GM18502 (cell line): ENCODE data around the gene ANLN.
"Not testable (repeated sequence)": the region's sequence is repeated elsewhere in the genome, so short reads cannot be mapped to it uniquely, and the experiment has no call there.

ENCODE experiments used
- ATAC-seq: cut with Tn5 transposase; IDR thresholded peaks from one replicate; pipeline ENCODE4 v1.9.1; 2021; ENCODE audit warnings: mild to moderate bottlenecking; ENCODE audit not compliant: unreplicated experiment, poor library complexity

ANLN gene

GRCh38 chr7:36370046-36370445, 19.6 kb upstream of the ANLN start:
- ATAC-seq: no peak

DNA sequence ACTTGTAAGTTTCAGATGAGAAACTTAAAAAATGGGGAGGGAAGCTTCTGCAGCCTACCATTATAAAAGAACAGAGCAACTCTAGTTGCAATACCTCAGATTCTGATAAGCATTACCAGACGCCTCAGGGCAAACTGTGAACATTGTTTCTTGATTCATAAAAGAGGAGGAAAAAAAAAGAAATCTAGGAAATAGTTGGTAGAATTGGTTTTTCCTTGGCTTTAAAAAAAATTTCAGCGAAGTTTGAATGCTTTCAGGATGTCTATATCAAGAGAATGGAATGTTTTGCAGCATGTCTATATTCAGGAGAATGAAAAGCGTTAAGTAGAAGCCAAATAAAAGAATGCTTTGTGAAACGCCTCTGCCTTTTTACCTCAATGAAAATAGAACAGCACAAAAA, 17.5 kb upstream of the ANLN start:
- ATAC-seq: no peak

- not testable (repeated sequence) for ATAC-seq
These were observed 11.1 kb upstream of the ANLN start for GRCh38 chr7:36378555-36378954.

GRCh38 chr7:36379831-36380504, 9.7 kb upstream of the ANLN start:
- no peak for ATAC-seq

DNA sequence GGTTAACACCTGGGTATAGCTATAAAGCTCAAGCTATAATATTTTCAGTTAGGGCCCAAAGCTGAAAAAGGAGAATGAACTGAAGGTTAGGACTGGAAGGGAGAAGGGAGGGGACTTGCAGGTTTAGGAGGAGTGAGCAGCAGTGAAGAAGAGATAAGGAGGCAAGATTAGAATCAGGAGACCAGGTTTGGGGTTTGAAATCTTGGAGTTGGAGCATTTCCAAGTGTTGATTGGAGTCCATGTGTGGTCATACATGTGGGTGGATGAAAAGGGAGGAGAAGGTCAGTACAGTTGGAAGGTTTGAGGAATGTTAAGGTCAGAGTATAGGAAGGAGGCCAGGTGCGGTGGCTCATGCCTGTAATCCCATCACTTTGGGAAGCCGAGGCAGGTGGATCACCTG, 8.6 kb upstream of the ANLN start:
- ATAC-seq: no peak

GRCh38 chr7:36383284-36383683, 6.4 kb upstream of the ANLN start:
- not testable (repeated sequence) for ATAC-seq

DNA sequence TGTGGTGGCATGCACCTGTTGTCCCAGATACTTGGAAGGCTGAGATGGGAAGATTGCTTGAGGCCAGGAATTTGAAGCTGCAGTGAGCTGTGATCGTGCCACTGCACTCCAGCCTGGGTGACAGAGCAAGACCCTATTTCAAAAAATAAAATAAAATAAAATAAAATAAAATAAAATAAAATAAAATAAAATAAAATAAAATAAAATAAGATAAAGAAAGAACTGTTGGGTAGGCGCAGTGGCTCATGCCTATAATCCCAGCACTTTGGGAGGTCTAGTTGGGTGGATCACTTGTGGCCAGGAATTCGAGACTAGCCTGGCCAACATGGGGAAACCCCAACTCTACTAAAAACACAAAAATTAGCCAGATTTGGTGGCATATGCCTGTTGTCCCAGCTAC, 4.0 kb upstream of the ANLN start:
- not testable (repeated sequence) for ATAC-seq

DNA sequence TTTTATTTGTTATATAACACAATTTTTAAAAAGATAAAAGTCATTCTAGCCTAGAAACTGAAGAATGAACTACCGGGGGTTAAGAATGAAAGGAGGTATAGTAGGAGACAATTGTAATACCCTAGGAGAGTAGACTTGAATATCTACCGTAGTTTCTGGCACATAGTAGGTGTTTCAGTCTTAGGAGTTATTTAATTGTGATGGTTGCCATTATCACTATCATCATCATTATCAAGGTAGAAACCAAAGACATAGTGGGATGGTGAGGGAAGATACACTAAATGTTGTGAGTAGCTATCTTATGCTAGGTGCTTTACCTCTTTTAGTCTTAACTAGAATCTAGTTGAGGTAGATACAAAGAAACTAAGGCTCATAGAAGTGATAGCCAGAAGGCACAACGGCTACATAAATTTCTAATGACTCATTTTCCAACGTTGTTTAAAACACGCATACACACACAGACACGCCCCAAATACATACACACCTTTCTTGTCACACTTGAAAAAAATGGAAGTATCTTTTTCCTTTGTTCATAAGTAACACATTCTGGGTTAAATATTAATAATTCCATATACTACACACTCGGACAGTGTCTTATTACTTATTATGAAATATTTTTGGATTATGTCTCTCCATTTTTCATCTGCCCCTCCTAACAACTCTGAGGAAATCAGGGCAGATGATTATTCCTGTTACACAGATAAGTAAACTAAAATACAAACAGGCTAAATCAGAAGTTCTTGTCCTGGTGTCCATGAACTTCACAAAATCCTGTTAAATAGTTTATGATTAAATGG, 2.0 kb upstream of the ANLN start:
- ATAC-seq: no peak

DNA sequence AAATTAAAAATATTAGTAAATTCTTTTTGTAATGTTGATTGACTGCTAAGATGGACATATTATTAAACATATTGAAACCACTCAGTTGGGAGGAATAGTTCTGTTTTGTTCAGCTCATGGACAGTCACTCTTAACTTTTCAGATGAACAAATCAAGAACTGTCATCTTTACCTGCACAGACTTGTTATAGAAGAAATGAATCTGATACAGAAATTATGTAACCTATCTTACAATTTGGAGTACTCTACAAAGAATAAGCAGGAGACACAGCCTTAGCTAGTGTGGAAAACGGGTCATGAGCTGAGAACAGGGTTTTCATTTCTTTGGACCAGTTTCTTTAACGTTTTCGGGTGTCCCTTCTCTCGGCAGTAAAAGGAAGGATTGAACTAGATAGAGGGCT, 1.2 kb upstream of the ANLN start:
- ATAC-seq: no peak

DNA sequence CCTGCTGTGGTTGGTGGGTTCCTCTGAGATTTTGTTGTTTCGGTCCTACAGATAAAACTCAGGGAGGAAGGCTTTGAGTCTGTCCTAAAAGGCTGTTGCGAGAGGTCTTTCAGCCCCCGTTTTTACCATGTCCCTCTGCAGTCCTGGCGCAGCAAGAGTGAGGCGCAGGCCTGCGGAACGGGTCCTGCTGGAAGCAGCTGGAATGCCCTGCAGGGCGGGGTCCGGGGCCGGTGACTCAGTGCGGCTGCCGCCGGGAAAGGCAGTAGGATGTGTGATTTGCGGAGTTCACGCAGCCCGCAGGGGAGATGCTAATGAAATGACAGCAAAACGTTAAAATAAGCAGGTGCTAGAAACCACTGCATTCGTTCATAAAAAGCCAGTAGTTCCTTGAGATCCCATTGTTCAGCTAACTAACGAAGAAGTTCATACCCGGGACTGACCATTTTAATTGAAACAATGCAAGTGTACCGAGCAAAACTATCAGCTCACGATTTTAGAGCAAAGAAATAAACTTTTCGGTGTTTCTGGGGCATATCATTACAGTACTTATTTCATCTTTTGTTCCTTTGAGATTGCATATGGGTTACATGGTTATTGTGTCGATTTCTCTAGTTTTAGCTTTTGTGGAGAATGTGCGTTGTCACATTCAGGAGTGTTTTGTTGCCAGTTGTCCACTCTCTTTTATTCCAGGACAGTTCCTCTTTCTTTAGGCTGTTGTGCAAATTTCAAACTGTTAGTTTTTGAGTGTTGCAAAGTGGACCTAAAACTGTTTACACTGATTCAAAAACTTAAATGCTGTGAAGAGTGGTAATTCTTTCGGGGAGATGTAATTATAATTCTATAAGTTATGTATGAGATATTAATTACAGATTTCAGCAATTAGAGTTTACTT, 783 bp downstream of the ANLN start:
- peak; percentile 27 for ATAC-seq

- ATAC-seq: peak; percentile 67
These were observed 2.0 kb downstream of the ANLN start for GRCh38 chr7:36391436-36392198.

DNA sequence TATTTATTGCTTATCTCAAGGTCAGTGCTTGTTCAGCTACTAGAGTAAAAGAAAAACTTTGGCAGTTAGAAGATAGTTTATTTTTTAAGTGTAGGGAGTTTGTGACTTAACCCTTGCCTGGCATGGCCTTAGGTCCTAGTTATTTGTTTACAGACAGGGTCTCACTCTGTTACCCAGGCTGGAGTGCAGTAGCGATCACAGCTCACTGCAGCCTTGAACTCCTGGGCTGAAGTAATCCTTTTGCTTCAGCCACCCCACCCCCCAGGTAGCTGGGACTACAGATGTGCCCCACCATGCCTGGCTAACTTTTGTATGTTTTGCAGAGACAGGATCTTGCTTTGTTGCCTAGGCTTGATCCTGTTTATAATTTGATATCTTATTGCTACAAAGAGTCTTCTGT, 4.2 kb downstream of the ANLN start:
- no peak for ATAC-seq

DNA sequence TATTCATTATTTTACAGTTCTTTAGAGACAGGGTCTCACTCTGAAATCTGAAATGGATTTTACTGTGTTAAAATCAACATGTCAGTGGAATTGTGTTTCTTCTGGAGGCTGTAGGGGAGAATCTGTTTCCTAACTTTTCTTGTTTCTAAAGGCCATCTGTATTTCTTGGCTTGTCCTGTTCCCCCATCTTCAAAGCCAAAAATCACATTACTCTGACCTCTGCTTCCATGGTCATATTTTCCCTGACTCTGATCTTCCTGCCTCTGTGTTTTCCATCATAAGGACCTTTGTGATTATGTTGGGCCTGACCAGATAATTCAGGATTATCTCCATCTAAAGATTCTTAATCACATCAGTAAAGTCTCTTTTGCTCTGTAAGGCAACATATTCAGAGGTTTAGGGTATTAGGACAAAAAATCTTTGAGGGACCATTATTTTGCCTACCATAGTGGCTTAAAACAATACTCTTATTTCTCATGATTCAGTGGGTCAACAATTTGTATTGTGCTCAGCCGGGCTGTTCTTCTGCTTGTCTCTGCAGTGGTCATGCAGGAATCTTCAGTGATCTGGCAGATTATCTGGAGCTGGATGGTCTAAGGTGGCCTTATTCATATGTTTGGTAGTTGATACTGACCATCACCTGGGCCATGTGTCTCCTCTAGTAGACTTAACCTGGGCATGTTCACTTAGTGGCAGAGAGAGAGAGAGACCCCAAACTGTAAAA, 5.7 kb downstream of the ANLN start:
- no peak for ATAC-seq

DNA sequence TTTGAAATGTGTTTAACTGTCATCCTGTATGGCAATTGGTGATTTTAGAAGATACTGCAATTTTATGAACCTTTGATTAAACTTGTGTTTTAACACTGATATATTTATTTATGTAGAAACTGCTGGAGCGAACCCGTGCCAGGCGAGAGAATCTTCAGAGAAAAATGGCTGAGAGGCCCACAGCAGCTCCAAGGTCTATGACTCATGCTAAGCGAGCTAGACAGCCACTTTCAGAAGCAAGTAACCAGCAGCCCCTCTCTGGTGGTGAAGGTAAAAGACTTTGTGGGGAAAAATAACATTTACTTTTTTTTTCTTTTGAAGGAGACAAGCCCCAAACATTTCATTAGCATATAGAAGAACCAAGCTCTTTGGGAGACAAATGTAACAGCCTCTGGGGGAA, 6.5 kb downstream of the ANLN start:
- ATAC-seq: no peak

DNA sequence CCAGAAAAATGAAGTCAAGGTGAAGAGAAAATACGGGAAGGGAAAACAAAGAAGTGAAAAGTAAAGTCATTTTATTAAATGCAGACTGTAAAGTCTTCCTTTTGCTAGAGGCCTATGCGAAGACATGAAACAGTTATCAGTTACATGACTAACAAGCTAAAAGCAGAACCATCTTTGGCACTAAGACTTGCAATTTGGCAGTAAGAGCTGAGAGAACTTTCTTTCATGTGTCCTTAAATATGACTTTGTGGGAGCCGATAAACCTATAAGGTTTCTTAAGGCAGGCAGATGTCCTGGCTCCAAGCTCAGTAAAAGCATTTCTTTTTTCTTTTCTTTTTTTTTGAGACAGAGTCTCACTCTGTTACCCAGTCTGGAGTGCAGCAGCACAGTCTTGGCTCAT, 10.4 kb downstream of the ANLN start:
- ATAC-seq: no peak

GRCh38 chr7:36400606-36401005, 10.9 kb downstream of the ANLN start:
- no peak for ATAC-seq

DNA sequence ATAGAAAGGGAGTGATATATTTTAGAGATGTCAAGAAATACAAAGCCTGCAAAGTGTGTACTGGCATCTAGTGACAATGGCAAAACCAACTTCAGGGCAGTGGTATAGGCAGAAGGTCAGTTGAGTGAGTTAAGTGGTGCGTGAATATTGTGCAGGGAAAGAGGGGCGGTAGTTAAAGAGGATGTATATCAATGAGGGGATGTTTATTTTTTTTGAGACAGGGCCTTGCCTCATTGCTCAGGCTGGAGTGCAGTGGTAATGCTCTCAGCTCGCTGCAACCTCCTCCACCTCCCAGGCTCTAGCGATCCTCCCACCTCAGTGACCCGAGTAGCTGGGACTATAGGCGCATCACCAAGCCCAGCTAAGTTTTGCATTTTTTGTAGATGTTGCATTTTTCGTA, 13.8 kb downstream of the ANLN start:
- no peak for ATAC-seq

DNA sequence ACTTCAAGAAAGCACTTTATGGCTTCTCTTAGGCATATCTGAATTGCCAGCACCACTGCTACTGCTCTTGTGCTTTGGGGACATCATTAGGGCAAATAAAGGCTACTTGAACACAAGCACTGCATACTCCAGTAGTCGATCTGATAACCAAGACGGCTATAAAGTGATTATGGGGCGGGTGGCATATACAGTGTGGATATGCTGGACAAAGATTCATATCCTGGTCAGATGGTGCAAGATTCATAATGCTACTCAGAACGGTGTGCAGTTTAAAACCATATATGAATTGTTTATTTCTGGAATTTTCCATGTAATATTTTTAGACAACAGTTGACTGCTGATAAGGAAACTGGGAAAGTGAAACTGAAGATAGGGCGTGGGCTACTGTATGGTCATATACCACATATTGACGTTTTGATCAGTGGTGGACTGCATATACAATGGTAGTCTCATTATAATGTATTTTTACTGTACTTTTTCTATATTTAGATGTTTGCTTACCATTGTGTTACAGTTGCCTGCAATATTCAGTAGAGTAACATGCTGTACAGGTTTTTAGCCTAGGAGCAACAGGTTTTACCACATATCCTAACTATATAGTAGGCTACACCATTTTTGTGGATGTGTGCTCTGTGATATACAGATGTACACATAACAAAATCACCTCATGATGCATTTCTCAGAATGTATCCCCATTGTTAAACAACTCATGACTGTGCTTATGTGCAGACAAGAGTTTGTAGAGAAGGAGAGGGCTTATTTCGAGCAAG, 15.2 kb downstream of the ANLN start:
- no peak for ATAC-seq

- no peak for ATAC-seq
These were observed 15.7 kb downstream of the ANLN start for GRCh38 chr7:36405409-36405803.
